CD4-positive, alpha-beta T cell treated with Interleukin-2 at 100 ng/mL for 4 hours (primary cell): ENCODE measurements around the gene ITIH4.

ENCODE experiments used
- DNase-seq: peaks from one replicate; pipeline ENCODE4 v3.0.0-alpha.2; 2020; ENCODE audit warnings: low spot score

The ITIH4 gene

GRCh38 chr3:52831500-52832301, 1.2 kb upstream of the ITIH4 start:
- no peak for DNase-seq

- no peak for DNase-seq
Measured at GRCh38 chr3:52829906-52830463, 487 bp downstream of the ITIH4 start.

GRCh38 chr3:52829482-52829881, 990 bp downstream of the ITIH4 start:
- no peak for DNase-seq

- no peak for DNase-seq
Measured at GRCh38 chr3:52827866-52828376, 2.6 kb downstream of the ITIH4 start.

- DNase-seq = no peak
Measured at GRCh38 chr3:52827441-52827840, 3.0 kb downstream of the ITIH4 start.

GRCh38 chr3:52824037-52824436, 6.4 kb downstream of the ITIH4 start:
- no peak for DNase-seq

- no peak for DNase-seq
Measured at GRCh38 chr3:52822363-52822762, 8.1 kb downstream of the ITIH4 start.

GRCh38 chr3:52820736-52821135, 9.7 kb downstream of the ITIH4 start:
- DNase-seq = no peak

- DNase-seq = no peak
Measured at GRCh38 chr3:52819936-52820335, 10.5 kb downstream of the ITIH4 start.

- no peak for DNase-seq
Measured at GRCh38 chr3:52817860-52818259, 12.6 kb downstream of the ITIH4 start.

- DNase-seq = no peak
Measured at GRCh38 chr3:52817221-52817620, 13.3 kb downstream of the ITIH4 start.

- DNase-seq = no peak
Measured at GRCh38 chr3:52816654-52817053, 13.8 kb downstream of the ITIH4 start.

GRCh38 chr3:52816199-52816598, 14.3 kb downstream of the ITIH4 start:
- no peak for DNase-seq

- no peak for DNase-seq
Measured at GRCh38 chr3:52813810-52814209, 16.7 kb downstream of the ITIH4 start.

- no peak for DNase-seq
Measured at GRCh38 chr3:52811452-52812011, 18.9 kb downstream of the ITIH4 start.

- no peak for DNase-seq
Measured at GRCh38 chr3:52810923-52811322, 19.5 kb downstream of the ITIH4 start.

GRCh38 chr3:52809662-52810377, 20.7 kb downstream of the ITIH4 start:
- no peak for DNase-seq

GRCh38 chr3:52809149-52809548, 21.3 kb downstream of the ITIH4 start:
- DNase-seq = no peak

GRCh38 chr3:52805270-52806039, 25.0 kb downstream of the ITIH4 start:
- DNase-seq = no peak

GRCh38 chr3:52801839-52802238, 28.6 kb downstream of the ITIH4 start:
- no peak for DNase-seq

- no peak for DNase-seq
Measured at GRCh38 chr3:52800079-52800478, 30.4 kb downstream of the ITIH4 start.

- DNase-seq = peak; percentile 3
Measured at GRCh38 chr3:52798978-52799476, 31.4 kb downstream of the ITIH4 start.
